Left kidney (tissue), 2 donors: Measurements from ENCODE around the gene PEAK3. TPM values are rescaled to one million over a fixed set of nuclear protein-coding genes. Genes with fewer than 3 reads are reported as not detected.

ENCODE experiments used
- DNase-seq: peaks from one replicate; pipeline ENCODE4 v3.0.0-alpha.2; 2013
- polyA plus RNA-seq: library from polyadenylated mRNA; unstranded; fragments of 120-200 nt; gene quantifications from one replicate; pipeline ENCODE4 v1.2.1, GENCODE V29; 2013; ENCODE audit not compliant: insufficient read length

Gene PEAK3
- polyA plus RNA-seq, 1 donor: not detected

- DNase-seq: no peak
Observed at GRCh38 chr19:2249880-2250765, 31.9 kb downstream of the PEAK3 start.

- no peak for DNase-seq
Observed at GRCh38 chr19:2249010-2249866, 32.7 kb downstream of the PEAK3 start, which contains the start of gene AMH. TSS of gene AMH (plus strand) at chr19:2249323. CDS start at chr19:2249333, 10 bp downstream.

- DNase-seq: no peak
Observed at GRCh38 chr19:2248136-2249009, 33.6 kb downstream of the PEAK3 start.

- DNase-seq: no peak
Observed at GRCh38 chr19:2247433-2248101, 34.4 kb downstream of the PEAK3 start.

GRCh38 chr19:2246801-2247361 lies 35.1 kb downstream of the PEAK3 start:
- DNase-seq: no peak

GRCh38 chr19:2246014-2246620 lies 35.9 kb downstream of the PEAK3 start:
- no peak for DNase-seq

- DNase-seq: no peak
Observed at GRCh38 chr19:2245273-2245672, 36.7 kb downstream of the PEAK3 start.

GRCh38 chr19:2244486-2244885 lies 37.5 kb downstream of the PEAK3 start:
- DNase-seq: no peak

GRCh38 chr19:2244125-2244411 lies 37.9 kb downstream of the PEAK3 start:
- no peak for DNase-seq

GRCh38 chr19:2243274-2244124 lies 38.5 kb downstream of the PEAK3 start:
- DNase-seq: no peak

- no peak for DNase-seq
Observed at GRCh38 chr19:2242816-2243215, 39.2 kb downstream of the PEAK3 start.

- no peak for DNase-seq
Observed at GRCh38 chr19:2242092-2242537, 39.9 kb downstream of the PEAK3 start.

- no peak for DNase-seq
Observed at GRCh38 chr19:2240881-2241760, 40.9 kb downstream of the PEAK3 start.

GRCh38 chr19:2239771-2240770 lies 41.9 kb downstream of the PEAK3 start:
- no peak for DNase-seq

- no peak for DNase-seq
Observed at GRCh38 chr19:2239173-2239572, 42.8 kb downstream of the PEAK3 start.

- no peak for DNase-seq
Observed at GRCh38 chr19:2237869-2238153, 44.2 kb downstream of the PEAK3 start.

- DNase-seq: no peak
Observed at GRCh38 chr19:2237051-2237868, 44.7 kb downstream of the PEAK3 start.
